ENCODE results near the gene PLXNB1.

GRCh38 chr3:48432411-48433371 lies 2.8 kb upstream of the PLXNB1 start:
- TF ChIP-seq CTCF (tag by site-specific recombination; IDR thresholded peaks at IDR 0.05) = peak; percentile 71; the same call in 1 of the 2 replicates
- no peak for TF ChIP-seq ZNF488 (tag by site-specific recombination; IDR thresholded peaks at IDR 0.05)
- TF ChIP-seq WT1 (tag by site-specific recombination; IDR thresholded peaks at IDR 0.05) = no peak
- TF ChIP-seq ZBTB20 (tag by site-specific recombination; IDR thresholded peaks at IDR 0.05) = 0 out of 2 replicates have a peak, but pooled peaks have one; percentile 15
- TF ChIP-seq, protein P1, sequence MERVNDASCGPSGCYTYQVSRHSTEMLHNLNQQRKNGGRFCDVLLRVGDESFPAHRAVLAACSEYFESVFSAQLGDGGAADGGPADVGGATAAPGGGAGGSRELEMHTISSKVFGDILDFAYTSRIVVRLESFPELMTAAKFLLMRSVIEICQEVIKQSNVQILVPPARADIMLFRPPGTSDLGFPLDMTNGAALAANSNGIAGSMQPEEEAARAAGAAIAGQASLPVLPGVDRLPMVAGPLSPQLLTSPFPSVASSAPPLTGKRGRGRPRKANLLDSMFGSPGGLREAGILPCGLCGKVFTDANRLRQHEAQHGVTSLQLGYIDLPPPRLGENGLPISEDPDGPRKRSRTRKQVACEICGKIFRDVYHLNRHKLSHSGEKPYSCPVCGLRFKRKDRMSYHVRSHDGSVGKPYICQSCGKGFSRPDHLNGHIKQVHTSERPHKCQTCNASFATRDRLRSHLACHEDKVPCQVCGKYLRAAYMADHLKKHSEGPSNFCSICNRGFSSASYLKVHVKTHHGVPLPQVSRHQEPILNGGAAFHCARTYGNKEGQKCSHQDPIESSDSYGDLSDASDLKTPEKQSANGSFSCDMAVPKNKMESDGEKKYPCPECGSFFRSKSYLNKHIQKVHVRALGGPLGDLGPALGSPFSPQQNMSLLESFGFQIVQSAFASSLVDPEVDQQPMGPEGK (tag by site-specific recombination; IDR thresholded peaks at IDR 0.05) = no peak
- no peak for TF ChIP-seq ZNF501 (tag by site-specific recombination; IDR thresholded peaks at IDR 0.05)
- no peak for TF ChIP-seq RBAK (tag by site-specific recombination; IDR thresholded peaks at IDR 0.05)
- TF ChIP-seq TRIM28 (IDR thresholded peaks at IDR 0.05; ENCODE audit: borderline replicate concordance, low read length) = no peak
- no peak for TF ChIP-seq ZNF274 (IDR thresholded peaks at IDR 0.05; ENCODE audit: low read length)
- TF ChIP-seq ZNF274 (tag by site-specific recombination; IDR thresholded peaks at IDR 0.05; ENCODE audit: borderline replicate concordance) = no peak
- no peak for TF ChIP-seq ZNF791 (tag by site-specific recombination; IDR thresholded peaks at IDR 0.05)
- no peak for TF ChIP-seq YY1 (tag by site-specific recombination; IDR thresholded peaks at IDR 0.05)
- no peak for TF ChIP-seq ZBTB7A (tag by site-specific recombination; IDR thresholded peaks at IDR 0.05; ENCODE audit: low read depth)
- TF ChIP-seq, protein P2, sequence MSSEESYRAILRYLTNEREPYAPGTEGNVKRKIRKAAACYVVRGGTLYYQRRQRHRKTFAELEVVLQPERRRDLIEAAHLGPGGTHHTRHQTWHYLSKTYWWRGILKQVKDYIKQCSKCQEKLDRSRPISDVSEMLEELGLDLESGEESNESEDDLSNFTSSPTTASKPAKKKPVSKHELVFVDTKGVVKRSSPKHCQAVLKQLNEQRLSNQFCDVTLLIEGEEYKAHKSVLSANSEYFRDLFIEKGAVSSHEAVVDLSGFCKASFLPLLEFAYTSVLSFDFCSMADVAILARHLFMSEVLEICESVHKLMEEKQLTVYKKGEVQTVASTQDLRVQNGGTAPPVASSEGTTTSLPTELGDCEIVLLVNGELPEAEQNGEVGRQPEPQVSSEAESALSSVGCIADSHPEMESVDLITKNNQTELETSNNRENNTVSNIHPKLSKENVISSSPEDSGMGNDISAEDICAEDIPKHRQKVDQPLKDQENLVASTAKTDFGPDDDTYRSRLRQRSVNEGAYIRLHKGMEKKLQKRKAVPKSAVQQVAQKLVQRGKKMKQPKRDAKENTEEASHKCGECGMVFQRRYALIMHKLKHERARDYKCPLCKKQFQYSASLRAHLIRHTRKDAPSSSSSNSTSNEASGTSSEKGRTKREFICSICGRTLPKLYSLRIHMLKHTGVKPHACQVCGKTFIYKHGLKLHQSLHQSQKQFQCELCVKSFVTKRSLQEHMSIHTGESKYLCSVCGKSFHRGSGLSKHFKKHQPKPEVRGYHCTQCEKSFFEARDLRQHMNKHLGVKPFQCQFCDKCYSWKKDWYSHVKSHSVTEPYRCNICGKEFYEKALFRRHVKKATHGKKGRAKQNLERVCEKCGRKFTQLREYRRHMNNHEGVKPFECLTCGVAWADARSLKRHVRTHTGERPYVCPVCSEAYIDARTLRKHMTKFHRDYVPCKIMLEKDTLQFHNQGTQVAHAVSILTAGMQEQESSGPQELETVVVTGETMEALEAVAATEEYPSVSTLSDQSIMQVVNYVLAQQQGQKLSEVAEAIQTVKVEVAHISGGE (tag by site-specific recombination; conservative IDR thresholded peaks at IDR 0.05; ENCODE audit: low read depth) = no peak

Data from HEK293 (cell line).